ENCODE data around the gene MRGPRX3. TPM values are rescaled to one million over a fixed set of nuclear protein-coding genes. Genes with fewer than 3 reads are reported as not detected.

MRGPRX3 gene
- total RNA-seq, 1 experiment from 2014 or later, result not detected

DNA sequence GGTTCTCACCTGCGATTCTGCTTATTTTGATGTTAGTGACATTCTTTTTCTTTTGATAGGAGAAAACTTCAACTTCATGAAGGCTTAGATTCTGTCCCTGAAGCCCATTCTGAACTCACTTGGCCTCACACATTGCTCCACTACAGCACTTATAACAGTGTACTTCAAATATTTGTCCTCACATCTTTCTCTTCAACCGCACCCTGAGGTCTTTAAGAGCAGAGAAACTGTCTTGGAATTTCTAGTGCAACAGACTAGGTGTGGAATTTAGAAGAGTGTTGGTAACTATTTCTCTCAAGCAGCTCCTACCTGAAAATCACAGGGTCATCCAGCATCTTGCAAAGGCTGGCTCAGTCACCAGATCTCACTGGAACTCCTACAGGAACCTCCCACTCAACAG is 7.8 kb downstream of the MRGPRX3 start:
- CTCF ChIA-PET, result no interaction called here
- Histone ChIP-seq H3K36me3 (ENCODE audit: control insufficient read depth, insufficient read depth, low read length) (no peaks in the 10 kb centered on the region), H3K9me3 (ENCODE audit: control insufficient read depth, insufficient read depth, low read depth, low read length) (no peaks in the 10 kb centered on the region), H3K27me3 (ENCODE audit: control insufficient read depth, insufficient read depth, low read length) (peaks cover 6% of the 10 kb centered on the region), H3K4me1 (ENCODE audit: control insufficient read depth, insufficient read depth, low read length) (no peaks in the 10 kb centered on the region), H3K4me3 (ENCODE audit: low read depth in 2 of 2, low read length in 2 of 2) (no peak overlapping the region), H3K27ac (ENCODE audit: low read length) (no peak overlapping the region)
- TF ChIP-seq, protein P1, sequence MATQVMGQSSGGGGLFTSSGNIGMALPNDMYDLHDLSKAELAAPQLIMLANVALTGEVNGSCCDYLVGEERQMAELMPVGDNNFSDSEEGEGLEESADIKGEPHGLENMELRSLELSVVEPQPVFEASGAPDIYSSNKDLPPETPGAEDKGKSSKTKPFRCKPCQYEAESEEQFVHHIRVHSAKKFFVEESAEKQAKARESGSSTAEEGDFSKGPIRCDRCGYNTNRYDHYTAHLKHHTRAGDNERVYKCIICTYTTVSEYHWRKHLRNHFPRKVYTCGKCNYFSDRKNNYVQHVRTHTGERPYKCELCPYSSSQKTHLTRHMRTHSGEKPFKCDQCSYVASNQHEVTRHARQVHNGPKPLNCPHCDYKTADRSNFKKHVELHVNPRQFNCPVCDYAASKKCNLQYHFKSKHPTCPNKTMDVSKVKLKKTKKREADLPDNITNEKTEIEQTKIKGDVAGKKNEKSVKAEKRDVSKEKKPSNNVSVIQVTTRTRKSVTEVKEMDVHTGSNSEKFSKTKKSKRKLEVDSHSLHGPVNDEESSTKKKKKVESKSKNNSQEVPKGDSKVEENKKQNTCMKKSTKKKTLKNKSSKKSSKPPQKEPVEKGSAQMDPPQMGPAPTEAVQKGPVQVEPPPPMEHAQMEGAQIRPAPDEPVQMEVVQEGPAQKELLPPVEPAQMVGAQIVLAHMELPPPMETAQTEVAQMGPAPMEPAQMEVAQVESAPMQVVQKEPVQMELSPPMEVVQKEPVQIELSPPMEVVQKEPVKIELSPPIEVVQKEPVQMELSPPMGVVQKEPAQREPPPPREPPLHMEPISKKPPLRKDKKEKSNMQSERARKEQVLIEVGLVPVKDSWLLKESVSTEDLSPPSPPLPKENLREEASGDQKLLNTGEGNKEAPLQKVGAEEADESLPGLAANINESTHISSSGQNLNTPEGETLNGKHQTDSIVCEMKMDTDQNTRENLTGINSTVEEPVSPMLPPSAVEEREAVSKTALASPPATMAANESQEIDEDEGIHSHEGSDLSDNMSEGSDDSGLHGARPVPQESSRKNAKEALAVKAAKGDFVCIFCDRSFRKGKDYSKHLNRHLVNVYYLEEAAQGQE (IDR thresholded peaks at IDR 0.05; ENCODE audit: insufficient read depth in 1 of 2, low read depth in 2 of 2, low read length in 1 of 2), result no peak
- TF ChIP-seq SIN3A (IDR thresholded peaks at IDR 0.05; ENCODE audit: borderline replicate concordance, insufficient read depth, low read depth, low read length), result no peak
- TF ChIP-seq TCF7L2 (IDR thresholded peaks at IDR 0.05; ENCODE audit: low read depth, low read length), result no peak
- TF ChIP-seq POLR2AphosphoS5 (IDR thresholded peaks at IDR 0.05; ENCODE audit: low read depth, low read length), result no peak
- TF ChIP-seq, protein P2, sequence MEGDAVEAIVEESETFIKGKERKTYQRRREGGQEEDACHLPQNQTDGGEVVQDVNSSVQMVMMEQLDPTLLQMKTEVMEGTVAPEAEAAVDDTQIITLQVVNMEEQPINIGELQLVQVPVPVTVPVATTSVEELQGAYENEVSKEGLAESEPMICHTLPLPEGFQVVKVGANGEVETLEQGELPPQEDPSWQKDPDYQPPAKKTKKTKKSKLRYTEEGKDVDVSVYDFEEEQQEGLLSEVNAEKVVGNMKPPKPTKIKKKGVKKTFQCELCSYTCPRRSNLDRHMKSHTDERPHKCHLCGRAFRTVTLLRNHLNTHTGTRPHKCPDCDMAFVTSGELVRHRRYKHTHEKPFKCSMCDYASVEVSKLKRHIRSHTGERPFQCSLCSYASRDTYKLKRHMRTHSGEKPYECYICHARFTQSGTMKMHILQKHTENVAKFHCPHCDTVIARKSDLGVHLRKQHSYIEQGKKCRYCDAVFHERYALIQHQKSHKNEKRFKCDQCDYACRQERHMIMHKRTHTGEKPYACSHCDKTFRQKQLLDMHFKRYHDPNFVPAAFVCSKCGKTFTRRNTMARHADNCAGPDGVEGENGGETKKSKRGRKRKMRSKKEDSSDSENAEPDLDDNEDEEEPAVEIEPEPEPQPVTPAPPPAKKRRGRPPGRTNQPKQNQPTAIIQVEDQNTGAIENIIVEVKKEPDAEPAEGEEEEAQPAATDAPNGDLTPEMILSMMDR (IDR thresholded peaks at IDR 0.05), result no peak
- no TSS peak for BruUV-seq (replicated peaks)
- POLR2A ChIA-PET, result interaction anchor here (0.6 kb wide), 1 partner anchor 293 kb away, joined by 4 read pairs; no protein-coding TSS in a partner anchor
- DNase-seq (ENCODE audit: low read depth, low spot score), result no peak
- intact Hi-C loops (cut with micrococcal nuclease; ENCODE audit: unreplicated experiment), result no loop called here
- in situ Hi-C loops (cut with HindIII; ENCODE audit: low pct_unique_long_range_greater_than_20kb, low sequenced_read_pairs), result no loop called here
- ATAC-seq, result no peak

DNA sequence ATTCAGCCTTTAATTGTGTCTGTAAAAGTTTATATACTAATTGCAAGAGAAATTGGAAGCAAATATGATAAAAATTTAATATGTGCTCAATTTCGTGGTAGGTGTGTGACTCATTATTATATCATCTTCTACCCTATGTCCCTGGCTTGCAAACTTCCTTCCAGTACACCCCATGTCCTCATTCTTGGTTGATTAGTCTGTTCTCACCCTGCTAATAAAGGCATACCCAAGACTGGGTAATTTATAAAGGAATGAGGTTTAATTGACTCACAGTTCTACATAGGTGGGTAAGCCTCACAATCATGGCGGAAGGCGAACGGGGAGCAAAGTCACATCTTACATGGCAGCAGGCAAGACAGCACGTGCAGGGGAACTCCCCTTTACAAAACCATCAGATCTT is 11.9 kb downstream of the MRGPRX3 start:
- in situ Hi-C loops (cut with HindIII; ENCODE audit: low pct_unique_long_range_greater_than_20kb, low sequenced_read_pairs), result no loop called here
- Histone ChIP-seq H3K4me1 (ENCODE audit: control insufficient read depth, insufficient read depth, low read length) (no peaks in the 10 kb centered on the region), H3K27ac (ENCODE audit: low read length) (no peak overlapping the region), H3K9me3 (ENCODE audit: control insufficient read depth, insufficient read depth, low read depth, low read length) (no peaks in the 10 kb centered on the region), H3K4me3 (ENCODE audit: low read depth in 2 of 2, low read length in 2 of 2) (no peak overlapping the region), H3K36me3 (ENCODE audit: control insufficient read depth, insufficient read depth, low read length) (no peaks in the 10 kb centered on the region), H3K27me3 (ENCODE audit: control insufficient read depth, insufficient read depth, low read length) (peaks cover 13% of the 10 kb centered on the region)
- no TSS peak for BruUV-seq (replicated peaks)
- DNase-seq (ENCODE audit: low read depth, low spot score) (no peak), ATAC-seq (no peak)
- no peak for TF ChIP-seq TCF7L2 (IDR thresholded peaks at IDR 0.05; ENCODE audit: low read depth, low read length)
- TF ChIP-seq, protein P1 (IDR thresholded peaks at IDR 0.05; ENCODE audit: insufficient read depth in 1 of 2, low read depth in 2 of 2, low read length in 1 of 2), result no peak
- CTCF ChIA-PET, result no interaction called here
- POLR2A ChIA-PET, result no interaction called here
- intact Hi-C loops (cut with micrococcal nuclease; ENCODE audit: unreplicated experiment), result no loop called here

All from Panc1 (cell line).